Astrocyte (in vitro differentiated cells and primary cell): ENCODE measurements around the gene OS9. TPM values are rescaled to one million over a fixed set of nuclear protein-coding genes. Genes with fewer than 3 reads are reported as not detected.
A peak's percentile ranks its signal among the peaks of the same experiment; 100 is the strongest.

Experiments used
- DNase-seq: peaks from one replicate; pipeline ENCODE4 v3.0.0-alpha.2; 2010; ENCODE audit warnings: low read depth
- FAIRE-seq: peaks from 2 replicates; lab custom pipeline; 2011; peaks lifted over from hg19 to GRCh38; lab: Jason Lieb, UNC
- H2AFZ ChIP-seq: 2 replicates; pipeline ENCODE4 v1.6.0; 2012; ENCODE audit warnings: low read depth, low read length, inconsistent platforms
- H3K27ac ChIP-seq: 2 replicates; pipeline ENCODE4 v1.5.1; 2011; ENCODE audit warnings: low read depth, low read length, inconsistent platforms
- H3K27me3 ChIP-seq: 2 replicates; pipeline ENCODE4 v1.6.0; 2011; ENCODE audit warnings: low read length, inconsistent platforms; ENCODE audit not compliant: insufficient read depth
- H3K36me3 ChIP-seq: 2 replicates; pipeline ENCODE4 v1.5.1; 2011; ENCODE audit warnings: low read length, inconsistent platforms; ENCODE audit not compliant: insufficient read depth
- H3K4me1 ChIP-seq: 2 replicates; pipeline ENCODE4 v1.5.1; 2011; ENCODE audit warnings: low read length, inconsistent platforms; ENCODE audit not compliant: insufficient read depth
- H3K4me2 ChIP-seq: 2 replicates; pipeline ENCODE4 v1.6.0; 2012; ENCODE audit warnings: low read length, inconsistent platforms
- H3K4me3 ChIP-seq: 2 replicates; pipeline ENCODE4 v1.5.1; 2011; ENCODE audit warnings: low read depth, mild to moderate bottlenecking, low read length, inconsistent platforms; ENCODE audit not compliant: insufficient read depth
- H3K79me2 ChIP-seq: 2 replicates; pipeline ENCODE4 v1.6.0; 2012; ENCODE audit warnings: mild to moderate bottlenecking, low read length, inconsistent platforms; ENCODE audit not compliant: insufficient read depth
- H3K9ac ChIP-seq: 2 replicates; pipeline ENCODE4 v1.6.0; 2012; ENCODE audit warnings: mild to moderate bottlenecking, low read length, inconsistent platforms
- H3K9me3 ChIP-seq: 2 replicates; pipeline ENCODE4 v1.5.1; 2012; ENCODE audit warnings: low read depth, mild to moderate bottlenecking, low read length, inconsistent platforms; ENCODE audit not compliant: insufficient read depth
- H4K20me1 ChIP-seq: 2 replicates; pipeline ENCODE4 v1.6.0; 2012; ENCODE audit warnings: low read length, inconsistent platforms; ENCODE audit not compliant: insufficient read depth
- H3K27ac Mint-ChIP-seq: one replicate; pipeline ENCODE4 v1.8.0; 2021; ENCODE audit warnings: mild to moderate bottlenecking, mixed read lengths; ENCODE audit not compliant: unreplicated experiment
- H3K27me3 Mint-ChIP-seq: one replicate; pipeline ENCODE4 v1.8.0; 2021; ENCODE audit warnings: low read depth, mixed read lengths; ENCODE audit not compliant: unreplicated experiment
- H3K36me3 Mint-ChIP-seq: one replicate; pipeline ENCODE4 v1.8.0; 2021; ENCODE audit warnings: low read depth, mixed read lengths; ENCODE audit not compliant: unreplicated experiment
- H3K4me1 Mint-ChIP-seq: one replicate; pipeline ENCODE4 v1.8.0; 2021; ENCODE audit warnings: low read depth, mixed read lengths; ENCODE audit not compliant: unreplicated experiment
- H3K4me3 Mint-ChIP-seq: one replicate; pipeline ENCODE4 v1.8.0; 2021; ENCODE audit warnings: mild to moderate bottlenecking, moderate library complexity, mixed read lengths; ENCODE audit not compliant: unreplicated experiment
- H3K9me3 Mint-ChIP-seq: one replicate; pipeline ENCODE4 v1.8.0; 2021; ENCODE audit warnings: mild to moderate bottlenecking, mixed read lengths; ENCODE audit not compliant: unreplicated experiment
- CTCF ChIP-seq: IDR thresholded peaks from 2 replicates; pipeline ENCODE4 v1.5.1; 2011; ENCODE audit warnings: low read depth, mild to moderate bottlenecking, inconsistent platforms, low read length, moderate library complexity; ENCODE audit not compliant: insufficient read depth
- EZH2 ChIP-seq: IDR thresholded peaks from 2 replicates; pipeline ENCODE4 v1.6.1; 2012; ENCODE audit warnings: mild to moderate bottlenecking, low read length, inconsistent platforms; ENCODE audit not compliant: insufficient read depth
- total RNA-seq: library from RNA; stranded (reverse); gene quantifications from 2 replicates; pipeline ENCODE4 v1.2.1, GENCODE V29; 2021

The OS9 gene
- total RNA-seq, 1 donor from 2014 or later = 194 TPM

DNA sequence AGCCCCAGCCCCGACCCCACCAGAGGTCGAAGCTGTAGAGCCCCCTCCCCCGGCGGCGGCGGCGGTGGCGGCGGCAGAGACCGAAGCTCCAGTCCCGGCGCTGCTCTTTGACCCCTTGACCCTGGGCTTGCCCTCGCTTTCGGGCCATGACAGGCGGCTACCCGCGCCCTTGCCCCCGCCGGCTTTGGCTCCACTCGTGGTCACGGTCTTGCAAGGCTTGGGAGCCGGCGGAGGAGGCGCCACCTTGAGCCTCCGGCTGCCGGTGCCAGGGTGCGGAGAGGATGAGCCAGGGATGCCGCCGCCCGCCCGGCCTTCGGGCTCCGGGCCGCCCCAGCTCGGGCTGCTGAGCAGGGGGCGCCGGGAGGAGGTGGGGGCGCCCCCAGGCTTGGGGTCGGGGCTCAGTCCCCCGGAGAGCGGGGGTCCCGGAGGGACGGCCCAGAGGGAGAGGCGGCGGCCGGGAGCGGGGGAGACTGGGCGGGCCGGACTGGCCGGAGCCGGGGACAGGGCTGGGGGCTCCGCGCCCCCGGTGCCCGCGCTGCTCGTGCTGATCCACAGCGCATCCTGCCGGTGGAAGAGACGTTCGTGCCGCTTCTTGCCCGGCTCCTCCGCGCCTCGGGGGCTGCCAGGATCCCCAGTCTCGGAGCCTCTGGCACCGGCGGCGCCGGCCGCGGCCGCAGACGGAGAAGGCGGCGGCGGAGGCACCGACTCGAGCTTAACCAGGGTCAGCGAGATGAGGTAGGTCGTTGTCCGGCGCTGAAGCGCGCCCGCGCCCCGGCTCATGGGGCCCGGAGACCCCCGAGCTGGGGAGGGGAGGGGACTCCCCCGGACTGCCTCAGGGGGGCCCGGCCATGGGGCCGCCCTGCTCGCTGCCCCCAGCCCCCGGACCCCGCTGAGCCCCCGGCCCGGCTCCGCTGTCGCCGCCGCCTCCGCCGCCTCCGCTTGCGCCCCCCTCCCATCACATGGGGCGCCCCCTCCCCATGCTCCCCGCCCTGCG lies 43.8 kb downstream of the OS9 start:
- no peaks in the 10 kb centered on the region for H3K9me3 ChIP-seq
- FAIRE-seq = no peak
- Mint-ChIP-seq H3K4me3 (no peak overlapping the region), H3K9me3 (no peaks in the 10 kb centered on the region), H3K4me1 (peaks cover 17% of the 10 kb centered on the region), H3K27me3 (peaks cover 58% of the 10 kb centered on the region), H3K36me3 (peaks cover 3% of the 10 kb centered on the region), H3K27ac (no peak overlapping the region)
- peak overlapping the region; percentile 71 for H3K4me2 ChIP-seq
- no peak for DNase-seq
- no peak overlapping the region for H3K9ac ChIP-seq
- H3K79me2 ChIP-seq = no peaks in the 10 kb centered on the region
- H3K4me3 ChIP-seq = no peak overlapping the region
- H3K27ac ChIP-seq = no peak overlapping the region
- no peaks in the 10 kb centered on the region for H3K36me3 ChIP-seq
- H3K27me3 ChIP-seq = peaks cover 75% of the 10 kb centered on the region
- H3K4me1 ChIP-seq = peaks cover 11% of the 10 kb centered on the region
- peak overlapping the region; percentile 47 for H2AFZ ChIP-seq
- peaks cover 9% of the 10 kb centered on the region for H4K20me1 ChIP-seq
- no peak for TF ChIP-seq CTCF
- peak; percentile 99 for TF ChIP-seq EZH2

GRCh38 chr12:57738661-57739237 lies 44.8 kb downstream of the OS9 start, which contains the start of gene AGAP2:
AGAP2 (minus strand) TSS chr12:57738742; CDS start chr12:57738246, 496 bp downstream.
- peak within 1 kb of the TSS; percentile 71 for H3K4me2 ChIP-seq
- no peak for FAIRE-seq
- peaks cover 51% of the 10 kb centered on the region for H3K27me3 Mint-ChIP-seq
- H3K4me1 ChIP-seq = peaks cover 11% of the 10 kb centered on the region
- peak; percentile 12 for DNase-seq
- H3K9me3 ChIP-seq = no peaks in the 10 kb centered on the region
- peaks cover 17% of the 10 kb centered on the region for H3K4me1 Mint-ChIP-seq
- peak within 1 kb of the TSS; percentile 47 for H2AFZ ChIP-seq
- H3K27ac ChIP-seq = no peak within 1 kb of the TSS
- no peak within 1 kb of the TSS for H3K9ac ChIP-seq
- peak within 1 kb of the TSS; percentile 14 for H3K27ac Mint-ChIP-seq
- peaks cover 9% of the 10 kb centered on the region for H4K20me1 ChIP-seq
- H3K4me3 Mint-ChIP-seq = peak within 1 kb of the TSS; percentile 46
- H3K27me3 ChIP-seq = peaks cover 70% of the 10 kb centered on the region
- H3K9me3 Mint-ChIP-seq = no peaks in the 10 kb centered on the region
- TF ChIP-seq CTCF = no peak
- TF ChIP-seq EZH2 = no peak
- peaks cover 3% of the 10 kb centered on the region for H3K36me3 Mint-ChIP-seq
- H3K36me3 ChIP-seq = no peaks in the 10 kb centered on the region
- no peak within 1 kb of the TSS for H3K4me3 ChIP-seq
- H3K79me2 ChIP-seq = no peaks in the 10 kb centered on the region
